Measurements from ENCODE around the gene FBXL19.

FBXL19 gene

DNA sequence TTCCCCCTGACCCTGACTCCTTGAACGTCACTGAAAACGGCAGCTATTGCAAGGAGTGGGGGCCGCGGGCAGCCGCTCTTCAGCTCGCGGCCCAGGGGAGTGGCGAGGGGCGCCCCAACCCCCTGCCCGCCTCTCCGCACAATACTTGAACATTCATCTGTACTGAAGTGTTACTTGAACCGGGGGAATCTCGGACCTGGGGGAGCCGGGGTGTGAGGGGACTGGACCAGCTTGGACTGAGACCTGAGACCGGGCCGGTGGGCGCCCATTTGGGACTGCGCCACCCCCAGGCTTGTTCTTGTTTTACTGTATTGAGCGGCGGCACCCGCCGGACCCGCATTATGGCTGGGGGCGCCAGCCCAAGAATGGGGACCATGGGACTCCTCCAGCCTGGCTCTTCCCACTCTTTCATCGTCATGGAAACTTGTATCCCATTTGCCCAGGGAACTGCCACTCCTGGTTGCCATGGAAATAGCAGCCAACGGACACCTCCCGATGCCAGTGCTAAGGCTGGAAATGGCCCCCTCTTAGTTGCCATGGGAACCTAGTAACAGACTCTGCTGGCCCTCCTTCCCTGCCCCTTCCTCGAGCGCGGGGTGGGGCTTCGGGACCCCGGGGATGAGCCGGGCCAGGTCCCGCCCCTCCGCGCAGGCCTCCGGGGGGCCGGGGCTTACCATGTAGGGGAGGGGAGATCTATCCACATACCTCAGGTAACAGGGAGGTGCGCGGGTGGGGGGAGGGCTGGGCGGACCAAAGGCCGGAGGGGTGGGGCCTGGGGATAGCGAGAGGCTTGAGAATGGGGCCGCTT is 24.7 kb downstream of the FBXL19 start:
- DNase-seq: no peak

DNA sequence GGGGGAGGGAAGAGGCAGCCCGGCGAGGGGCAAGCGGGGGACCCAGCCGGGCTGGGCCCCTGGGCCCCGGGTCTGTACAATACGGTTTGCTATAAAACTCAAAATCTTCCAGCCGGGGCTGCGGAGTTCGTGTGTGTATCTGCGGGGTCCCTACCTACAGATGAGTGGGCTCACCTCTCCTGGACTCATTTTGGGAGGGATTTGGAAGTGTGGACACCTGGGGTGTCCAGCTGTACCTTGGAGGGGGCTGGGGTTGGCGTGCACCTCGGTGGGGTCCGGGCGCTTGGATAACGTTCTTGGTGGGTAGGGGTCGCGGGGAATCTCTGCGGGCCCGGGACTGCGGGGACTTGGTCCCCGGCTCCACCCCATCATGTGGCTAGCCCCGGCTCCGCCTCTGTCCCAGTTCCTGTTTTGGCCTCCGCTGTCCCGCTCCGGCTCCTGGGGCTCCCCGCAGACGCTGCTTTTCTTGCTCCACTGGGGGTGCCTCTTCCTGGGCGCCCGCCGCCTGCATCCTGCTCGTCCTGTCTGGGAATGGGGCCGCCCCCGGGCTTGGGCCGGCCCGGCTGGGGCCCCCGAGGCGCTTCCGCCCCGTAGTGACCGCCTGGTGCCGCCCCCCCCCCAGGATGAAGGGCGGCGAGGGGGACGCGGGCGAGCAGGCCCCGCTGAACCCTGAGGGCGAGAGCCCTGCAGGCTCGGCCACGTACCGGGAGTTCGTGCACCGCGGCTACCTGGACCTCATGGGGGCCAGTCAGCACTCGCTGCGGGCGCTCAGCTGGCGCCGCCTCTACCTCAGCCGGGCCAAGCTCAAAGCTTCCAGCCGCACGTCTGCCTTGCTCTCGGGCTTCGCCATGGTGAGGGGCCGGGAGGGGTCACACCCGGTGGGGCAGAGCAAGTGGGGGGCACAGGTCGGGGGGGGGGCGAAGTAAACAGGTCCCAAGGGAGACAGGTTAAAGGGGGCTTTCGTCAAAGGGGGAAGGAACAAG is 25.6 kb downstream of the FBXL19 start, which contains the start of gene ORAI3:
ORAI3 (plus strand) TSS at position 402 of the 983 bp plus-strand sequence; CDS start at position 624, 222 bp downstream.
- no peak for DNase-seq

DNA sequence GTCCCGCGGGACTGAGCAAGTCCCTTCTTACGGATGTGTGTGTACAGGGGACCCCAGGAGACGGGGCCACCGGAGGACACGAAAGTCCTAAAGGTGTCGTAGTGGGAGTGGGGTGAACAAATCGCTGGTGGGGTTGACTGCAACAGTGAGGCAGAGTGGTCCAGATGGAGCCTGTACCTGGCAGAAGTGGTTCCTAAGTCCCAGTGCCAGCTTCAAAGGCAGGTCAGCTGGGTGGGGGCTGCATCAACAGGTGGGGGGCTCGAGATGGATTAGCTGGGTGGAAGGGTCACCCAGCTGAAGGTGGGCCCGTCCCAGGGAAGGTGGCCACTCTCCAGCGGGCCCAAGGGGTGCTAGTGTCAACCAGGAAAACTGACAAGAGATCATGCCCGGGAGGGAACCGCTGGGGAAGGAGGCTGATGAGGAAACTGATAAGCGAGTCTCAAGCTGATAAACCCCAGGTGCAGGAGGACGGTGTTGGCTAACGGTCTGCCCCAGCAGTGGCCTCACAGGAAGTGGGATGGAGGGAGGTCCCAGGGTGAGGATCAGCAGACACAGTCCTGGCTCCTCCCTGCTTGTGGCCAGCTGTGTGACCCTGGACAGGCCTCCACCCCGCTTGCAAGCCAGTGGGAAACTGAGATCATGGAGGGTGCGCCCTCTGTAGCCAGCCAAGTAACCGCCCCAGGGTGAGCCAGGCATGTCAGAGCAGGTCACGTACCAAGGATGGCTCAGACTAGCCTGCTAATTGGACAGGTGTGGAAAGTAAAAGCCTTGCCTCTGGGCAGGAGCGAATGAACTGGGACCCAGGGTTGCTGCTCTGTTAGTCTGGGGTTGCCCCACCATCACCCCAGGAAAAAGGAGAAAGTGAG is 26.5 kb downstream of the FBXL19 start:
- DNase-seq: no peak

DNA sequence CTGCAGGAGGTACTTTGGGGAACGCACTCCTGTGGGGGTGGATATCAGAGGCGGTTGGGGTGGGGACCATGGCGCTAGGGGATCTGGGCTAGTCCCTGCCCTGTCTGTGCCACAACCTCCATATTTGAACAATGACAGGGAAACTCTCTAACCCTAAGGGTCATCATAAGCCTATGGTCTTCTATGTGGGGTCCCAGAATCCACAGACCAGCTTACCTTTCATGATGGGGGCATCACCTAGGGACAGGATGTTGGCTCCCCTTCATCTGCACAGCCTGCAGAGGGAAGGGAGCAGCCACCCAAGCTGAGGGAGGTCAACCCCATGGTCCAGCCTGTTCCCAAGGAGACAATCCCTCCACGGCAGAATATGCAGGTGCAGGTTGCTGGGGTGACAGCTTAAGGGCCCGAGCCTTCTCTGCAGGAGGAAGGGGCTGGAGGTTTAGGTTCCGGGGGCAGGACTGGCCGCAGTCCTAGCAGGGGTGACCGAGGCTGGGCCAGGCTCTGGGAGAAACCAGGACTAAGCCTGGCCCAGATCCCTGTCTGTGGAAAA is 27.2 kb downstream of the FBXL19 start:
- no peak for DNase-seq

DNA sequence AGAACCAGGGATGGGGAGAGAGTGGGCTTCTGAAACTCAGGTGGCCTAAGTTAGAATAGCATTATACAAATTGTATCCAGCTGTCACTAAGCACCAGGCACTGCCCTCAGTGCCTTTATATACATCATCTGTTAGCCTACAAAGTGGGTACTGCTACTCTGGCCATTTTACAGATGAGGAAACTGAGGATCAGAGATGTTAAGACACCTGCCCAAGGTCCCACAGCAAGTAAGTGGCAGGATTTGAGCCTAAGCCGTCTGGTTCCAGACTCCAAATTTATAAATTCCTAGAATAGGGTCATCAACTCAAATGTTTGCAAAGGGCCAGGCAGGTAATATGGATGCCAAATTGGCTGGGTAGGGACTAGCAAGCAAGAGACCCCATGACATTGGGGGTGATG is 27.8 kb downstream of the FBXL19 start:
- DNase-seq: no peak

DNA sequence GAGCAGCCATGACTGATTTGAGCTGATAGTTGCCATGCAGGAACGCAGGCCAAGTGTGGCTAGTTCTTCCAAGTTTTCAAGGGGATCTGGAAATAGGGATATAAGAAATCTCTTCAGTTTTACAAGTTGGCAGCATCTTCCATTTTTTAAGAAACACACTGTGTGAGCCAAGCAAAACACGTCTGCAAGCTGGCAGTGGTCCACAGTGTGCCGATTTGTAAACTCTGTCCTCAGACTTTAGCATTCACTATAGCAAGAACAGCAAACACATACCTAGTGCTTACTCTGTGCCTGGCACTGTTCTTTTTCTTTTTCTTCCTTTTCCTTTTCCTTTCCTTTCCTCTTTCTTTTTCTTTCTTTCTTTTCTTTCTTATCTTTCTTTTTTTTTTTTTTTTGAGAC is 28.4 kb downstream of the FBXL19 start:
- DNase-seq: no peak

DNA sequence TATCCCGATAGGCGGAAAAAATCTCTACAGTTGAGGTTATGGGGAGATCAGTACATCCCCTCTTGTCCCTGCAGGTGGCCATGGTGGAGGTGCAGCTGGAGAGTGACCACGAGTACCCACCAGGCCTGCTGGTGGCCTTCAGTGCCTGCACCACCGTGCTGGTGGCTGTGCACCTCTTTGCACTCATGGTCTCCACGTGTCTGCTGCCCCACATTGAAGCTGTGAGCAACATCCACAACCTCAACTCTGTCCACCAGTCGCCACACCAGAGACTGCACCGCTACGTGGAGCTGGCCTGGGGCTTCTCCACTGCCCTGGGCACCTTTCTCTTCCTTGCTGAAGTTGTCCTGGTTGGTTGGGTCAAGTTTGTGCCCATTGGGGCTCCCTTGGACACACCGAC is 29.7 kb downstream of the FBXL19 start:
- DNase-seq: no peak

DNA sequence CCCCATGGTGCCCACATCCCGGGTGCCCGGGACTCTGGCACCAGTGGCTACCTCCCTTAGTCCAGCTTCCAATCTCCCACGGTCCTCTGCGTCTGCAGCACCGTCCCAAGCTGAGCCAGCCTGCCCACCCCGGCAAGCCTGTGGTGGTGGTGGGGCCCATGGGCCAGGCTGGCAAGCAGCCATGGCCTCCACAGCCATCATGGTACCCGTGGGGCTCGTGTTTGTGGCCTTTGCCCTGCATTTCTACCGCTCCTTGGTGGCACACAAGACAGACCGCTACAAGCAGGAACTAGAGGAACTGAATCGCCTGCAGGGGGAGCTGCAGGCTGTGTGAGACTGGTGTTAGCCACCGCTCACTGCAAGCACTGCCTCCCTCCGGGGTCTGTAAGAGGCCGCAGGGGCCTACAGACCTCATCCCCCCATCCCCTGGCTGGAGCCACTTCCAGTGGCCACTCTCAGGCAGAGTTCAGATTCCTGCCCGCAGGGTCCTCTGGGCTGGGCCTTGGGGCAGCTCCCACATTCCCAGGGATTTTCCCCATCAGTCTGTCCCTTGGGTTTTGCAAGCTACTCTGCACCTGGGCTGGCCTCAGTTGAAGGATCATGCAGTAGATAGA is 30.2 kb downstream of the FBXL19 start:
- DNase-seq: peak; percentile 79

DNA sequence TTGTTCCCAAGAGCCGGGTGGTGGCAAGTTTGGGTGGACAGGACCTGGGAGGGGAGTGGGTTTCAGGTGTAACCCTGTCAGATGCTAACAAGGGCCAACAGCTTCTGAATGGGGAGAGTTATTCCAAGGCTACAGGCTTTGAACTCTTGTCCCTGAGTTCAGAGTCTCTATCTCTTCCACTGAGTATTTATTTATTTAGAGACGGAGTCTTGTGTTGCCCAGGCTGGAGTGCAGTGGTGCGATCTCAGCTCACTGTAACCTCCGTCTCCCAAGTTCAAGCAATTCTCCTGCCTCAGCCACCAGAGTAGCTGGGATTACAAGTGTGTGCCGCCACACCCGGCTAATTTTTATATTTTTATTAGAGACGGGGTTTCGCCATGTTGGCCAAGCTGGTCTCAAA is 31.6 kb downstream of the FBXL19 start:
- no peak for DNase-seq

DNA sequence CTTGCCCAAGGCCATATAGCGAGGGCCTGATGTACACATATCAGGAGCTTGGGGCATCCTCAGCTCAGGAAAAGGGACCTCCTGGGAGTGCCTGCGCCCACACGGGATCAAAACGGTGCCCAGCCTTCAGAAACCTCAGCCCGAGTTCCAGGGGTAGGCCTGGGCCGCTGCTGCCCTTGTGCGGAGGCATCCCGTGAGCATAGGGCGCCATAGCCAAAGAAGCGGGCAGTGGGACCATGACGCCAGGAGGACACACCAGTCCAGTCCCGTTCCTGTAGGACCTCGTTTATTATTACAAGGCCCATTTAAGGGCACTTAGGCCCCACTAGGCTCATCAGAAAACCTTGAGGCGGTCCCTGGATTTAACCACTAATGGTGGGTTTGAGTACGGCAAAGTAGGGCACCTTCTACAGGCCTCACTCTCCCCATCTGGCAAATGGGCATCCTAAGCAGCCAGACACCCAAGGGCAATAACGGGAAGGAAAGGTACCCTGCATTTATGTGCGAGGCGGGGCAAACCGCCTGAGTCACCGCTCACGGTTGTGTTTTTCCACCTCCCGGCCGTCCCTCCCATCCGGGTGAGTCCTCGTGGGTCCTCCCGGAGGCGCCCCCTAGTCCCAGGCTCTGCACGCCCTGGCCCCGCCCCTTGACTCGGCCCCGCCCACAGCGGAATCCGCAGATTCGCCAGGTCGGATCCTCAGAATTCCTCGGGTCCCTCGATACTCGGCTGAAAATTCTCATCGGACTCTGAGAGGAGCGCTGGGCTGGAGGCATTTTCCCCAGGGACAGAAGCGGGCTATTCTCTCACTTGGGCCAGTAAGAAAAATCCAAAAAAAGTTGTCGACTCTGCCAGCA is 33.5 kb downstream of the FBXL19 start:
- peak; percentile 28 for DNase-seq

DNA sequence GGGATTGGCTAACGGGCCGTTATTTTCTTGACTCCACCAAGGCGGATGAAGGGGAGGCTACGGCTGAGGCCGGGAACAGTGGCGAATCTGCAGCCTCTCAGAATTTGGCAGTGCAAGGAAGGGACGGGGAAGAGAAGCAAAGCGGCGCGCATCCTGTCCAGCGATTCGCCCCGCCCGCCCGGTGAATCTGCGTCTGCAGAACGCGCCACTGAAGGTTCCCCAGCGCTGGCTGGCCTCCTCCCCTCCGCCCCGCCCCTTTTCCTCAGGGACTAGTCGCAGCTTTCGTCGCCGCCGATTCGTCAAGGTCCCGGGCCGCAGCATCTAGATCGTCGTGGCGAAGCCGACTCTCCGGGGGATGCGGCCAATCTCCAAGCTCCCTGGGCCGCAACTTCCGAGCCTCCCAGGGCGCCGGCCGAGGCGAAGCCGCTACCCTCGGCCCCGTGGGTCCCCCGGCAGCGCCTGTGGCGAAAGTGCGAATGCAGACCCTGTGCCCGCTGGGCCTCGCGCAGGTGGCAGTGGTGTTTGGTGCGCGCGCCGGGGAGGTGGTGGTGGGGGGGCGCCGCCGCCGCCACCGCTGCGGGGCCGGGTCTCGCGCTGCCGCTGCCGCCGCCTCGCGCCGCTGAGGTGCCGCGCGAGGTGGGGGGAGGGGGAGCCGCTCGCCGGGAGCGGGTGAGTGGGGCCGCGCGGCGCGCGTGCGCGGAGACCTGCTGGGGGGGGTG is 34.2 kb downstream of the FBXL19 start, which contains the start of gene SETD1A:
SETD1A (plus strand) TSS at position 299 of the 719 bp plus-strand sequence. CDS start 978 bp downstream, outside the sequence.
- peak; percentile 80 for DNase-seq

DNA sequence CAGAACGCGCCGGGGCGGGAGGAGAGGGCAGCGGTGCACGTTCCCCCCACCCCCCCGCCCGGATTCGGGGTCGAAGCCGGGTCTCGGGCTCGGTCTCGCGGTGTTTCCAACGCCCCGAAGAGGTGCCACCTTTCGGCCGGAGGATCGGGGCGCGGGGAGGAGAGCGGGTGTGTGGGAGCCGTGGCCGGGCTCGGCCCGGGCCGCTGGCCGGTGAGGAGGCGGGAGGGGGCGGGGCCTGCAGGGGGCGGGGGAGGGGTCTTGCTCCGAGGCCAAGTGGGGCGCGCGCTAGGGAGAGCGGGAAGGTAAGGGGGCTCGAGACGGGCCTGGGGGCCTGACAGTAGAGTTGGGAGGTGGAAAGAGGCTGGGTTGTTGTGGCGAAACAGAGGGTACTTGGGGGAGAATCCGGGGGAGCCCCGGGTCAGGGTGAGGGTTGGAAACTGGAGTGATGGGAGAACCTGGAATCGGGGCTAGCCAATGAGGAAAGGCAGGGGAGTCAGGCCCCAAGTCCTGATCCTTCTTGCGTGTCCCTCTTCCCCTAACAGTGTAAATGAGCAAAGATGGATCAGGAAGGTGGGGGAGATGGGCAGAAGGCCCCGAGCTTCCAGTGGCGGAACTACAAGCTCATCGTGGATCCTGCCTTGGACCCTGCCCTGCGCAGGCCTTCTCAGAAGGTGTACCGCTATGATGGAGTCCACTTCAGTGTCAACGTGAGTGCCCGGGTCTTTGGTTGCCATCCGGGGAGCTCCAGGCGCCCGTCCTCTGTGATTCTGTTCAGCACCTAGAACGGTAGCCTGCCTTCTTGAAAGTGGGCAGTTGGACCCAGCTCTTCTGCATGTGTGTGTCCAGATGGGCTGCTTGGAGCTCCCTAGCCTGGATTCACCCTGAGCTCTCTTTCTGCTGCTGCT is 35.1 kb downstream of the FBXL19 start:
- DNase-seq: no peak

DNA sequence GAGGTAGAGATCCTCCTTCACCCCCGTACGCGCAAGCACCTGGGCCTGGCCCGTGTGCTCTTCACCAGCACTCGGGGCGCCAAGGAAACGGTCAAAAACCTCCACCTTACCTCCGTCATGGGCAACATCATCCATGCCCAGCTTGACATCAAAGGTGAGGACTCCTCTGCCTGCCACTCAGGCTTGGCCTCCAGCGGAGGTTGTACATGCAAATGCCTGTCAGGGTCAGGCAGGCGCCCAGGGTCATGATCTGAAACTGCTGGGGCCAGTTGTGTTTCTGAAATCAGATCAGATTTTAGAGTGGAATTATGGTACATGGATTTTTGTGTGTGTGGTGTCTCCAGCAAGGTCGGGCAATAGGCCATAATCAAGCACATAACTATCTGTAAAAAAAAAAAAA is 38.0 kb downstream of the FBXL19 start:
- DNase-seq: no peak

DNA sequence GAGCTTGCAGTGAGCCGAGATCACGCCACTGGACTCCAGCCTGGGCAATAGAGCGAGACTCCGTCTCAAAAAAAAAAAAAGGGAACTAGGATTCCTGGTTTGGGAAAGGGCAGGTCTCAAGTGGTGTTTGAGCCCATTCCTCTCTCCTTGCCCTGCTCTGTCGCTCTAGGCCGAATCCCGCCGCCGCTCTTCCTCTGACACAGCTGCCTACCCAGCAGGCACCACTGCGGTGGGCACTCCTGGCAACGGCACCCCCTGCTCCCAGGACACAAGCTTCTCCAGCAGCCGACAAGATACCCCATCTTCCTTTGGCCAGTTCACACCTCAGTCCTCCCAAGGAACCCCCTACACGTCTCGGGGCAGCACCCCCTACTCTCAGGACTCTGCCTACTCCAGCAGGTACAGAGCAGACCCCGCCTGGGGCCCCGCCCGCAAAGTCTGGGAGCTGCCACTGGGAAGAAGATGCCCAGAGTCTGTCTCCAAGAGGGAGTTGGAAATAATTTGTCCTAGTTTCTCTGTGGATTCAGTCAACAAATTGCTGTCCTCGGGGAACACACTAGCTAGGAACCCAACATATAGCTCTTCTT is 40.6 kb downstream of the FBXL19 start:
- DNase-seq: no peak

DNA sequence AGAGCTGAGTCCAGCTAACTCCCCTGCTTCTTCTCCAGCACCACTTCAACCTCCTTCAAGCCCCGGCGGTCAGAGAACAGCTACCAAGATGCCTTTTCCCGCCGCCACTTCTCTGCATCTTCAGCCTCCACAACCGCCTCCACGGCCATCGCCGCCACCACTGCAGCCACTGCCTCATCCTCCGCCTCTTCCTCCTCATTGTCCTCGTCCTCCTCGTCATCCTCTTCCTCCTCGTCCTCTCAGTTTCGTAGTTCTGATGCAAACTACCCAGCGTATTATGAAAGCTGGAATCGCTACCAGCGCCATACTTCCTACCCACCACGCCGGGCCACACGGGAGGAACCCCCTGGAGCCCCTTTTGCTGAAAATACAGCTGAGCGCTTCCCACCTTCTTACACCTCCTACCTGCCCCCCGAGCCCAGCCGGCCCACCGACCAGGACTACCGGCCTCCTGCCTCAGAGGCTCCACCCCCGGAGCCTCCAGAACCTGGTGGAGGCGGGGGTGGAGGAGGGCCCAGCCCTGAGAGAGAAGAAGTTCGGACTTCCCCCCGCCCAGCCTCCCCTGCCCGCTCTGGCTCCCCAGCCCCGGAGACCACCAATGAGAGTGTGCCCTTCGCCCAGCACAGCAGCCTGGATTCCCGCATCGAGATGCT is 41.3 kb downstream of the FBXL19 start:
- no peak for DNase-seq

DNA sequence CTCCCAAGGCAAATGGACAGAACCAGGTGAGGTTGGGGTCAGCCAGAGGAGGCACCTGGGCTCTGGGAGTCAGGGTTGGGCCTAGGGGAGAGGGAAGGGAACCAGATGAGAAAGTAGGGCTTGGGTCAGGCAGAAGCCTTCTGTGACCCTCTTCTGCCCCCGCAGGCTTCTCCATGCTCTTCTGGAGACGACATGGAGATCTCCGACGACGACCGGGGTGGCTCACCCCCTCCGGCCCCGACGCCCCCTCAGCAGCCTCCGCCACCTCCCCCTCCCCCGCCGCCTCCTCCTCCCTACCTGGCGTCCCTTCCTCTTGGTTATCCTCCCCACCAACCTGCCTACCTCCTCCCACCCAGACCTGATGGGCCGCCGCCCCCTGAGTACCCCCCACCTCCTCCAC is 42.1 kb downstream of the FBXL19 start:
- DNase-seq: no peak

DNA sequence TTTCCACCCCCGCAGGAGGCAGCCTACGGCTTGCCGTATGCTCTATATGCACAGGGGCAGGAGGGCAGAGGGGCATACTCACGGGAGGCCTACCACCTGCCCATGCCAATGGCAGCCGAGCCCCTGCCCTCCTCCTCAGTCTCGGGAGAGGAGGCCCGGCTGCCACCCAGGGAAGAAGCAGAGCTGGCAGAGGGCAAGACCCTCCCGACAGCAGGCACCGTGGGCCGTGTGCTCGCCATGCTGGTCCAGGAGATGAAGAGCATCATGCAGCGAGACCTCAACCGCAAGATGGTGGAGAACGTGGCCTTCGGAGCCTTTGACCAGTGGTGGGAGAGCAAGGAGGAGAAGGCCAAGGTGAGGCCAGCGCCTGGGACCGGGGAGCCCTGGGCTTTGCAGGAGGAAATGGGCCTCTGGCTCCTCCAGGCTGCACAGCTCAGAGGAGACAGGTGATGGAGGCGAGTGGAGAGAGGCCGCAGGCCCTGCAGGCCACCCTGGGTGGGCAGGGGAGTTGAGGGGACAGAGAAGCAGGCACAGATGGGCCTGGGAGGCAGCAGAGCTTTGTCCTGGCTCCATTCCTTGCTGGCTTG is 42.8 kb downstream of the FBXL19 start:
- DNase-seq: no peak

DNA sequence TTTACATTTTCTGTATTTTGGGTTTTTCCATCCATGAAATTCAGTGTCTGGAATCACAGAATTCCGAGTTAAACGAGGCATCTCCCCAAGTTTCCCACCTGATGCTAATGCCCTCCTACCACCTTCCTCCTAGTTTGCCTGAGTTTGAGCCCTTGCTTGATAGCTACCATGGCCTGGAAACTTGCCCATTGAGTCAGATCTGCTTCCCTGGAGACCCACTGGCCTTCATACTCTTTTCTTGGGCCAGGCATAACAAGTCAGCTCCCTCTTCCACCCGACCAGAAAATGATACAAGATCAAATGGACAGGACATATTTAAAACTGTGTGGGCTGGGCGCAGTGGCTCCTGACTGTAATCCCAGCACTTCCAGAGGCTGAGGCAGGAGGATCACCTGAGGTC is 44.4 kb downstream of the FBXL19 start:
- DNase-seq: no peak

Measured in NCI-H1694 (cell line).